SK-N-SH (cell line): ENCODE data around the gene KRTAP1-1. TPM values are rescaled to one million over a fixed set of nuclear protein-coding genes. Genes with fewer than 3 reads are reported as not detected.

Experiments
- CTCF ChIA-PET: fragments of 300-600, 350-600 bp; formaldehyde crosslinking; extraction: SDS; loops from one replicate; lab custom pipeline; 2021; lab: Yijun Ruan, JAX
- POLR2A ChIA-PET: fragments of 350-600 bp; sonication (Branson Sonifier 250); formaldehyde crosslinking; extraction: SDS; loops from one replicate; lab custom pipeline; 2020; ENCODE audit warnings: antibody characterized with exemption, inconsistent platforms; lab: Yijun Ruan, JAX
- DNase-seq: peaks from one replicate; pipeline ENCODE4 v3.0.0; 2012
- H2AFZ ChIP-seq: fragments of 200-600 bp; sonication (generic); 2 replicates; pipeline ENCODE4 v1.8.1; 2016; ENCODE audit warnings: antibody characterized with exemption, mild to moderate bottlenecking, low read depth
- H3F3A ChIP-seq: fragments of 200-600 bp; sonication (generic); replicated peaks from 2 replicates; pipeline ENCODE3; 2016; ENCODE audit warnings: antibody characterized with exemption, mild to moderate bottlenecking; ENCODE audit not compliant: insufficient read depth
- H3K27ac ChIP-seq, 2 experiments: fragments of 200-500 bp in 1 of 2; fragments of 200-600 bp in 1 of 2; sonication (Bioruptor generic) in 1 of 2; sonication (generic), shearing (Covaris generic) in 1 of 2; 2 replicates each; pipeline versions ENCODE4 v1.5.1 to v1.6.1; 2014 to 2016; ENCODE audit warnings: low read depth in 2 of 2, inconsistent platforms in 1 of 2, low read length in 1 of 2, mild to moderate bottlenecking in 1 of 2, mixed read lengths in 1 of 2
- H3K27me3 ChIP-seq: fragments of 200-600 bp; sonication (generic), shearing (Covaris generic); 2 replicates; pipeline ENCODE4 v1.6.1; 2016; ENCODE audit warnings: mixed run types; ENCODE audit not compliant: insufficient read depth
- H3K36me3 ChIP-seq, 2 experiments: fragments of 200-500 bp in 1 of 2; fragments of 200-600 bp in 1 of 2; sonication (Bioruptor generic) in 1 of 2; sonication (generic) in 1 of 2; replicated peaks in 1 of 2; 2 replicates each; pipeline versions ENCODE3 to v1.5.1; 2014 to 2016; ENCODE audit warnings: low read length in 1 of 2, mild to moderate bottlenecking in 1 of 2; ENCODE audit not compliant: insufficient read depth in 2 of 2, control insufficient read depth in 1 of 2
- H3K4me1 ChIP-seq, 2 experiments: fragments of 200-500 bp in 1 of 2; fragments of 200-600 bp in 1 of 2; sonication (Bioruptor generic) in 1 of 2; sonication (generic), shearing (Covaris generic) in 1 of 2; 2 replicates each; pipeline versions ENCODE4 v1.5.1 to v1.6.1; 2014 to 2016; ENCODE audit warnings: low read depth in 1 of 2, low read length in 1 of 2, mixed run types in 1 of 2; ENCODE audit not compliant: insufficient read depth in 2 of 2, control insufficient read depth in 1 of 2
- H3K4me2 ChIP-seq: fragments of 200-600 bp; sonication (generic), shearing (Covaris generic); 2 replicates; pipeline ENCODE4 v1.6.1; 2017; ENCODE audit warnings: mixed run types
- H3K4me3 ChIP-seq, 2 experiments: fragments of 200-500 bp in 1 of 2; fragments of 200-600 bp in 1 of 2; sonication (Bioruptor generic) in 1 of 2; sonication (generic), shearing (Covaris generic) in 1 of 2; 2 replicates each; pipeline versions ENCODE4 v1.5.1 to v1.8.1; 2014 to 2016; ENCODE audit warnings: low read depth in 2 of 2, inconsistent platforms in 1 of 2, low read length in 1 of 2, mild to moderate bottlenecking in 1 of 2, mixed read lengths in 1 of 2, moderate library complexity in 1 of 2
- H3K79me2 ChIP-seq: fragments of 200-600 bp; sonication (generic); 2 replicates; pipeline ENCODE4 v1.8.1; 2017; ENCODE audit warnings: mild to moderate bottlenecking; ENCODE audit not compliant: insufficient read depth
- H3K9ac ChIP-seq: fragments of 200-600 bp; sonication (generic); 2 replicates; pipeline ENCODE4 v1.6.1; 2017; ENCODE audit warnings: mixed run types
- H3K9me2 ChIP-seq: fragments of 200-600 bp; sonication (generic); 2 replicates; pipeline ENCODE4 v1.6.1; 2017; ENCODE audit warnings: mixed run types
- H3K9me3 ChIP-seq: fragments of 200-600 bp; sonication (generic); 2 replicates; pipeline ENCODE4 v1.6.1; 2017; ENCODE audit warnings: mixed run types, mild to moderate bottlenecking, moderate library complexity
- H4K20me1 ChIP-seq: fragments of 200-600 bp; sonication (generic); 2 replicates; pipeline ENCODE4 v1.6.1; 2017; ENCODE audit warnings: mild to moderate bottlenecking, mixed run types; ENCODE audit not compliant: insufficient read depth
- CTCF ChIP-seq: fragments of 200-600 bp; sonication (generic); IDR thresholded peaks from 2 replicates; pipeline ENCODE4 v1.6.1; 2017; ENCODE audit warnings: antibody characterized with exemption, mild to moderate bottlenecking, moderate library complexity
- FOXJ3 ChIP-seq: sonication (generic); formaldehyde crosslinking; IDR thresholded peaks from 2 replicates; pipeline ENCODE4 v1.5.1; 2020; ENCODE audit warnings: mild to moderate bottlenecking, missing genetic modification reagents
- FOXM1 ChIP-seq: IDR thresholded peaks from 2 replicates; pipeline ENCODE4 v1.4.0; 2012; ENCODE audit warnings: low read depth, mild to moderate bottlenecking
- GATA2 ChIP-seq: sonication (generic); formaldehyde crosslinking; IDR thresholded peaks from 2 replicates; pipeline ENCODE4 v1.5.0; 2020; ENCODE audit warnings: mild to moderate bottlenecking, missing genetic modification reagents
- MAX ChIP-seq: IDR thresholded peaks from 2 replicates; pipeline ENCODE4 v1.4.0; 2012; ENCODE audit warnings: low read depth
- NRF1 ChIP-seq: IDR thresholded peaks from 2 replicates; pipeline ENCODE4 v1.6.1; 2012; ENCODE audit warnings: low read depth, mild to moderate bottlenecking, low read length
- PBX3 ChIP-seq: IDR thresholded peaks from 2 replicates; pipeline ENCODE4; 2012
- POLR2AphosphoS5 ChIP-seq: IDR thresholded peaks from 2 replicates; pipeline ENCODE4 v1.6.1; 2012; ENCODE audit warnings: low read depth, low read length
- REST ChIP-seq: IDR thresholded peaks from 2 replicates; pipeline ENCODE4 v1.6.1; 2012; ENCODE audit warnings: mild to moderate bottlenecking, low read depth, low read length, moderate library complexity
- RFX5 ChIP-seq: IDR thresholded peaks from 2 replicates; pipeline ENCODE4 v1.6.1; 2012; ENCODE audit warnings: mild to moderate bottlenecking, improper control_type of control experiment, low read length
- SIN3A ChIP-seq: IDR thresholded peaks from 2 replicates; pipeline ENCODE4 v1.6.1; 2012; ENCODE audit warnings: low read depth, mild to moderate bottlenecking, low read length, moderate library complexity, borderline replicate concordance
- TAF1 ChIP-seq: IDR thresholded peaks from 2 replicates; pipeline ENCODE4 v1.6.1; 2012; ENCODE audit warnings: low read depth, mild to moderate bottlenecking, low read length, moderate library complexity, borderline replicate concordance
- USF1 ChIP-seq: IDR thresholded peaks from 2 replicates; pipeline ENCODE4 v1.4.0; 2012; ENCODE audit warnings: low read depth, borderline replicate concordance
- ZBTB33 ChIP-seq: IDR thresholded peaks from 2 replicates; pipeline ENCODE4 v1.4.0; 2012; ENCODE audit warnings: low read depth, borderline replicate concordance
- WGBS: methylation state at CpG from one replicate; pipeline ENCODE4 v1.1.6; 2017; ENCODE audit warnings: low lambda C conversion rate; 5-methylcytosine and 5-hydroxymethylcytosine counted together
- polyA plus RNA-seq, 3 experiments: library from polyadenylated mRNA; depleted of rRNA; stranded (reverse); fragments of >200 nt; gene quantifications; 2 replicates each; pipeline ENCODE4 v1.2.3, GENCODE V29; 2012

KRTAP1-1 gene
- polyA plus RNA-seq, 1 of the 3 experiments (the other 2 are of a cell fraction), result not detected

- Histone ChIP-seq H3K9ac (no peak overlapping the region), H3K9me2 (no peaks in the 10 kb centered on the region), H3K36me3 (no peaks in the 10 kb centered on the region), H3K4me2 (no peak overlapping the region), H3K4me3 (no peak overlapping the region), H3K27me3 (peaks cover 39% of the 10 kb centered on the region; the same call in 1 of the 2 replicates), H3F3A (no peaks in the 10 kb centered on the region), H4K20me1 (no peaks in the 10 kb centered on the region), H2AFZ (no peak overlapping the region), H3K79me2 (no peaks in the 10 kb centered on the region), H3K27ac (no peak overlapping the region), H3K4me1 (no peaks in the 10 kb centered on the region), H3K9me3 (no peaks in the 10 kb centered on the region)
- WGBS, result 7% methylated on average over 3 of the region's 3 CpGs
- POLR2A ChIA-PET, result no interaction called here
- CTCF ChIA-PET, result no interaction called here
- DNase-seq, result no peak
- no peak for TF ChIP-seq FOXM1
- TF ChIP-seq SIN3A, result no peak
- no peak for TF ChIP-seq POLR2AphosphoS5
- no peak for TF ChIP-seq USF1
- TF ChIP-seq REST, result no peak
- no peak for TF ChIP-seq ZBTB33
Observed at GRCh38 chr17:41024697-41025096, 16.6 kb downstream of the KRTAP1-1 start.

GRCh38 chr17:41020336-41020735 lies 20.9 kb downstream of the KRTAP1-1 start:
- peaks cover 30% of the 10 kb centered on the region; the same call in 1 of the 2 replicates for H3K27me3 ChIP-seq
- no peak overlapping the region for H3K9ac ChIP-seq
- H3K79me2 ChIP-seq, result no peaks in the 10 kb centered on the region
- no peaks in the 10 kb centered on the region for H4K20me1 ChIP-seq
- POLR2A ChIA-PET, result no interaction called here
- no peaks in the 10 kb centered on the region for H3K9me3 ChIP-seq
- H3K27ac ChIP-seq, result no peak overlapping the region
- H3F3A ChIP-seq, result no peaks in the 10 kb centered on the region
- no peak for DNase-seq
- H3K4me2 ChIP-seq, result no peak overlapping the region
- TF ChIP-seq GATA2 (CRISPR knock-in tag), result no peak
- no peak for TF ChIP-seq FOXM1
- TF ChIP-seq CTCF, result no peak
- TF ChIP-seq TAF1, result no peak
- no peak for TF ChIP-seq NRF1
- TF ChIP-seq PBX3, result no peak
- TF ChIP-seq MAX, result no peak
- TF ChIP-seq FOXJ3, result no peak
- no peak for TF ChIP-seq RFX5
- CTCF ChIA-PET, result no interaction called here
- H2AFZ ChIP-seq, result no peak overlapping the region
- H3K4me3 ChIP-seq, result no peak overlapping the region
- H3K4me1 ChIP-seq, result no peaks in the 10 kb centered on the region
- H3K9me2 ChIP-seq, result no peaks in the 10 kb centered on the region
- no peaks in the 10 kb centered on the region for H3K36me3 ChIP-seq
